GM18951 (cell line): Measurements from ENCODE around the gene EXOC3L1.

Experiments used
- POLR2A ChIP-seq: IDR thresholded peaks from 4 replicates; pipeline ENCODE4 v1.6.1; 2011; ENCODE audit warnings: mild to moderate bottlenecking; ENCODE audit not compliant: insufficient read length, insufficient read depth; ENCODE audit errors: extremely low read depth
- in situ Hi-C: fragments of 300-500 bp; cut with MboI; formaldehyde crosslinking; loops from one replicate; pipeline ENCODE4 v1.12.0; 2022; ENCODE audit warnings: low sequenced_read_pairs, mixed read lengths, inconsistent platforms; ENCODE audit not compliant: unreplicated experiment

The EXOC3L1 gene

DNA sequence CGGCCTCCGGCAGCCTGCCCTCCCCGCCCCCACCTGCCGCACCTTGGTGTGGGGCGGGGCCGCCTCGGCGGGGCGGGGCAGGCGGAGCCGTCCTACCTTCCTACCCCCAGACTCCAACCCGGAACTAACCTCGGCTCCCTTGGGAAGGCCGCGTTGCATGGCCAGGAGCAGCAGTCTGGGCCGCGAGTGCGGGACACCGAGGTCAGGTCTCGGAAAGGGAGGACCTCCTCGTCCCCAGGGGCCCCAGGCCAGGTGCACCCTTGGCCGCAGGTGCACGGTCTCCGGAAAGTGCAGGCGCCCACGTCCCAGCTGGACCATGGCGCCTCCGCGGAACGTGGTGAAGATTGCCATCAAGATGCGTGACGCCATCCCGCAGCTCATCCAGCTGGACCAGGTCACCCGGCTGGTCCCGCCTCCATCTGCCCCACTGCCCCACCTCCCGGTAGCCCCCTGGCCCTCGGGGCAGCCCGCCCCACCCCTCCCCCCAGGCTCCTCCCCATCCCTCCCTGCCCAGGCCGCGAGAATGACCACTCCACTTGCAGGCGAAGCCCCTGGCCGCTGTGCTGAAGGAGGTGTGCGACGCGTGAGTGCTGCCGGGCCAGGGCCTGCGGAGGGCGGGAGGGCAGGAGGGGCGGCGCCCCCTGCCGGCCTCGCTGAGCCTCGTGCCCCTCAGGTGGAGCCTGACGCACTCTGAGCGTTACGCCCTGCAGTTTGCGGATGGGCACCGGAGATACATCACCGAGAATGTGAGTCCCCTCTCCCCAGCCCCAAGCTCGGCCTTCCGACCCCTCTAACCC lies 9.3 kb upstream of the EXOC3L1 start, which contains the start of gene ELMO3:
Gene ELMO3 (plus strand): TSS at position 121 of the 797 bp plus-strand sequence. CDS start 196 bp downstream, at position 317.
- in situ Hi-C loops: no loop called here
- no peak for TF ChIP-seq POLR2A

DNA sequence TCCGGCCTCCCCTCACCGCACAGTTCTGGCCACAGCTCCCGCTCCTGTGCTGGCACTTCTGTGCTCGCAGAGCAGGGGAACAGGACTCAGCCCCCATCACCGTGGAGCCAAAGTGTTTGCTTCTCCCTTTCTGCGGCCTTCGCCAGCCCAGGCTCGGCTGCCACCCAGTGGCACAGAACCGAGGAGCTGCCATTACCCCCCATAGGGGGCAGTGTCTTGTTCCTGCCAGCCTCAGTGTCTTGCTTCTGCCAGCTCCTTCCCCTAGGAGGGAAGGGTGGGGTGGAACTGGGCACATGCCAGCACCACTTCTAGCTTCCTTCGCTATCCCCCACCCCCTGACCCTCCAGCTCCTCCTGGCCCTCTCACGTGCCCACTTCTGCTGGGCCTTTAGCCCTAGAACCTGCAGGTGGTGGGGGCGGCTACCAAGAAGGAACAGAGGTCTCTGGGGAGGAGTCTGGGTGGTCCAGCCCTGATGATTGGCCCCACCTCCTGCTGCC lies 8.3 kb upstream of the EXOC3L1 start:
- TF ChIP-seq POLR2A: no peak
- in situ Hi-C loops: no loop called here

DNA sequence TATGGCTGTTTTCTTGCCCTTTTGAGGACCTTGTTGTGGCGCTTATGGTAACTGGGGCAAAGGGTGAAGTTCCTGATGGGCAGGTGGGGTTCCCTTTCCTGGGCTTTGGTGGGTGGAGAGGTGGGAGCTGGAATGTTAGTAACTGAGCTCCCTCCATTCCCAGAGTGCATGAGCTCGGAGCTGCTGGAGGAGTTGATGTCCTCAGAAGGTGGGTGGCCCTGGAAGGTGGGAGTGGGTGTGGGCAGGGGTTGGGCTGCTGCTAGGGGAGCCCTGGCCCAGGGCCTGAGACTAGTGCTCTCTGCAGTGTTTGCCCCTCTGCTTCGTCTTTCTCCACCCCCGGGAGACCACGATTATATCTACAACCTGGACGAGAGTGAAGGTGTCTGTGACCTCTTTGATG lies 7.8 kb upstream of the EXOC3L1 start:
- no peak for TF ChIP-seq POLR2A
- in situ Hi-C loops: no loop called here

DNA sequence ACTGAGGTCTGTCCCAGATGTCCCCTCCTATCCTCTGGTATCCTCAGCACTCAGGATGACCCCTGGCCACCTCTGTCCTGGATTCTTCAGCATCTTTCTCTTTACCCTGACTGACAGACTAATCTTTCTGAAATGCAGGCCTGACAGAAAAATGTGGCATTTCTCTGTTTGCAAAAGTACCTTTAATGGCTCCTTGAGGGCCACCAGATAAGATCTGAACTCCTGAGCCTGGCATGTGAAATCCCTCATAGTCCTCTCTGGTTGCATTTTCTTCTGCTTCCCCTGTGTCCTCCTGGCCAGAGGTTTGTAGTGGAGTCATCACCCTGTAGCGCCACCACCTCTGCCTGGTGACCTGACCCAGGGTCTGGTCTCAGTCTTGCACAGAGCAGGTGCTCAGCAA lies 6.9 kb upstream of the EXOC3L1 start:
- TF ChIP-seq POLR2A: no peak
- in situ Hi-C loops: no loop called here

DNA sequence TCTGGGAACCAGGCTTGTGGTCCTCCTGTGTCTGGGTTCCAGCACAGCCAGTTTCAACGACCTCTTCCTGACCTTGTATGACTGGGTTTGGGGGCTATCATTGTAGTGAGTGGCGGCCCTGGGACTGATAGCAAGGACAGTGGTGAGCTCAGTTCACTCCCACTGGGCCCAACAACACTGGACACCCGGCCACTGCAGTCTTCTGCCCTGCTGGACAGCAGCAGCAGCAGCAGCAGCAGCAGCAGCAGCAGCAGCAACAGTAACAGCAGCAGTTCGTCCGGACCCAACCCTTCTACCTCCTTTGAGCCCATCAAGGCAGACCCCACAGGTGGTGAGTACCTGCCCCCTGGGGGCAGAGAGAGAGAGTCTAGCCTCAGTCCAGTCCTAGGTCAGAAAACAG lies 5.7 kb upstream of the EXOC3L1 start:
- in situ Hi-C loops: no loop called here
- TF ChIP-seq POLR2A: no peak

DNA sequence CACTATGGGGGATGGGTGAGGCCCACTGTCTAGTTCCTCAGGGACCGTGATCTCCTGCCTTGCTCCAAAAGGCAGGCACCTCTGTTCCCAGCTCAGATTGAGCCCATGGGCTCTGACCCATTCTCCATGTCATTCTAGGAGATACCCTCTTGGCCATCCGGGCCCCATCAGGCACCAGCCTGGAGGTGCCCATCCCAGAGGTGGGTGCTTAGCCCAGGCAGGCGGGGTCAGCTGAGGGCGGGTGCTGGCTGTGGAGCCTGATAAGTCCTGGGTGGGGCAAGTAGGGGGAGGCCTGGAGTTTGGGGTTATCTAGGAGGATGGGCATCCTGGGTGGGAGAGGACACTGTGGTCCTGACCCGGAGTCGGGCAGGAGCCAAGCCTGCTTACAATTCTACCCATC lies 4.3 kb upstream of the EXOC3L1 start:
- in situ Hi-C loops: no loop called here
- no peak for TF ChIP-seq POLR2A

DNA sequence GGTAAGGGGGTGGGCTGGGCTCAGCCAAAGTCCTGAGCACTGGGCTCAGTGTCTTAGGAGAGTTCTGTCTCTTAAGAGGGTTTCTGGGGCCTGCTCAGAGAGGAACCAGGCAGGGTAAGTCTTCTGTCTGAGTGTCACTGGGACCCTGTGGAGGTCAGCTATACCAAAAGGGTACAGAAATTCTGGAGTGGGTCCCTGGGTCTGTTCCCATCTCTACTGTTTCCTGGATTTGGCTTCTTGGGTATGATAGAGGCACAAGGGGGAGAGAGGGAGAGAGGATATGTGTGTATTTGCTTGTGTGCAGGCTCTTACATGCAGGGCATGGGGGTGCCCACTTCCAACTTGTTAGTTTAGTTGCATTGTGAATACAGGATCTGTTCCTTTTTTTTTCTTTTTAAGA lies 3.6 kb upstream of the EXOC3L1 start:
- in situ Hi-C loops: no loop called here
- no peak for TF ChIP-seq POLR2A

DNA sequence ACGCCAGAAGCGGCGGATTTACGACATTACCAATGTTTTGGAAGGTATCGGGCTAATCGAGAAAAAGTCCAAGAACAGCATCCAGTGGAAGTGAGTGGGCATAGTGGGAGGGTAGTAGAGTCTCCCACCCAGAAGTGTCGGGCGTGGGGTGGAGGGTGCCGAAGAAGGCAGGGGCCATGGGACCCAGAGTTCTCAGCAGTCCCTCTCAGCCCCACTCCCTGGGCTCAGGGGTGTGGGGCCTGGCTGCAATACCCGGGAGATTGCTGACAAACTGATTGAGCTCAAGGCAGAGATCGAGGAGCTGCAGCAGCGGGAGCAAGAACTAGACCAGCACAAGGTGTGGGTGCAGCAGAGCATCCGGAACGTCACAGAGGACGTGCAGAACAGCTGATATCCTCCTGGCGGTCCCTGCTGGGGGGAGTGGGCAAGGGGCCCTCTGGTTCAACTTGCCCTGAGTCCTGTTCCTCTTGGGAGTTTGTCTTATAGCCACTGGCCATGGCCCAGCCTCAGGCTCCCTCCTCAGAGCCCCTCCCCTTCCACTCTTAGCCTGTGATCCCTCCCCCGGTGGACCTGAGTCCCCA lies 2.9 kb upstream of the EXOC3L1 start:
- no peak for TF ChIP-seq POLR2A
- in situ Hi-C loops: no loop called here

DNA sequence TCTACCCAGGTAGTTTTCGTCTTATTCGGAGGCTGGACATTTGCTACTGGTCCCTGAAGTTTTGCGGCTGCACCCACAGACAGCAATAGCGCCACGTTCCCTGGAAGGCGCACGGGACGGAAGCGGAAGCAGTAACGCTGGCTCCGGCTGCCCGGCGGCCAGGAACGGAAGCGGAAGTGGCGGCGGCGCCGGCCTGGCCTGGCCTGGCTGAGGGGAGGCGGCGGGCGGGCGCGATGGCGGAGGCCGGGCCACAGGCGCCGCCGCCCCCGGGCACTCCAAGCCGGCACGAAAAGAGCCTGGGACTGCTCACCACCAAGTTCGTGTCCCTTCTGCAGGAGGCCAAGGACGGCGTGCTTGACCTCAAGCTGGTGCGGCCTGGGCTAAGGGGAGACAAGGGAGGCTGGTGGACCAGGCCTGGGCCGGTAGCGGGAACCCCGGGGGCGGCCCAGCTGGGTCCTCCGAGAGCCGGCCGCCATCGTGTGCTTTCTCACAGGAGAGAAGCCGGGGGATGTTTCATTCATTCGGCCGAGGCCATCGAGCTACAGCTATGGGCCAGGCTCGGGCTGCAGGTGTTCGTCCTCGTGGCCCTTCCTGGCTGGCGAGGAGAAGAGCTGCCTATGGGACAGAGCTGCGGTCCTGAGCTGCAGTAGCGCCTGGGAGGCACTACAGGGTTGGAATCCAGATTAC lies 2.2 kb upstream of the EXOC3L1 start, which contains the start of gene E2F4:
Gene E2F4 (plus strand): TSS at position 161 of the 687 bp plus-strand sequence. CDS start 73 bp downstream, at position 234.
- in situ Hi-C loops: no loop called here
- TF ChIP-seq POLR2A: peak; percentile 88

DNA sequence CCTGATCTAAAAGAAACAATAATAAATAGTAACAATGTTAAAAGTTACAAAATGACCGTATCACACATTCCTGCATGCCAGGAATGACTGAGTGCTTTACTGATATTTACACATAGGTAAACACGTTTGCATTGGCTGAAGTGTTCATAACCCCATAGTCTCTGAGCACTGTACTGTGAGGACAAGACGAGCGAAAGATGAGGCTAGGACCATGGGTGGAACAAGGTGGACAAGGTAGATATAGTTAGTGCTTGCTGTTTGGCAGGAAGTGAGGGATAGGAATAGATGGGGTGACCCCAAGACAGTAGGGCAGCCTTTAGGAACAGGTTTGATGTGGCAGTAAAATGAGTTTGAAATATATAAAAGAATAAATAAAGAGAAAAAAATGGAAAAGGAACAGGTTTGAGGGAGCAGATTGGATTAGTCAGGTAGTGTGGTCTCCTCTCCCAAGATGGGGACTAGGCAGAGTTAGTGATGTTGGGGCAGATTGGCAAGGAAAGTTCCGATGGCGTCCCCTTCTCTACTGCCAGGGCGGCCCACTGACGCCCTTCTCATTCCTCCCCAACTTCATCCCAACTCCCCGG lies 1.6 kb upstream of the EXOC3L1 start:
- in situ Hi-C loops: no loop called here
- TF ChIP-seq POLR2A: no peak

DNA sequence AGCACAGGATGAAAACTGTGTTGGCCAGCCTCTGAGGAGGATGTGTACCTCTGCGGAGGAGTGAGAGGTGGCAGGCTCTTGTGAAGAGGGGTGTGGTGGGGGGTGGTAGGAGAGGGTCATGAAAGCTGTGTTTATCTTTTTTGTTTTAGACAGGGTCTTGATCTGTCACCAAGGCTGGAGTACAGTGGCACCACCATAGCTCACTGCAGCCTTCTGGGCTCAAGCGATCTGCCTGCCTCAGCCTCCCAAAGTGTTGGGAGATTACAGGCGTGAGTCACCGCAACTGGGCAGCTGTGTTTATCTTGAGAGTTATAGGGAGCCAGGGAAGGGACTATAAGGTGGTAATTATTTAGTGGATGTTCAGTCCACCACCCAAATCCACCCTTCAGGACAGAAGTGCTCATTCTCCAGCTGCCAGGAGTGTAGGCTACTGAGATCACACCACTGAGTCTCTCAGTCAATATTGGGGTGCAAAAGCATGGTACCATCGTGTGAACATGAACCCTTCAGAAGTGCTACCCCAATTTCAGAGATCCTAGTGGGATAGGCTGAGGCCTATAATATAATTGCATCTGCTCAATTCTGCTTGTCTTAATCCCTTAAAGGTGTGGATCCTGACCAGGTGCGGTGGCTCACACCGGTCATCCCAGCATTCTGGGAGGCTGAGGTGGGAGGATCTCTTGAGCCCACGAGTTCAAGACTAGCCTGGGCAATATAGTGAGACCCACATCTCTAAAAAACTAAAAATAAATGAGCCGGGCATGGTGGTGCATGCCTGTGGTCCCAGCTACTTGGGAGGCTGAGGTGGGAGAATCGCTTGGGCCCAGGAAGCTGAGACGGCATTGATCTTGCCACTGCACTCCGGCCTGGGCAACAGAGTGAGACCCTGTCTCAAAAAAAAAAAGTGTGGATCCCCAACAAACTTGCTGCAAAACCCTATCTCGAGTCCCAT lies 788 bp upstream of the EXOC3L1 start:
- in situ Hi-C loops: no loop called here
- no peak for TF ChIP-seq POLR2A

DNA sequence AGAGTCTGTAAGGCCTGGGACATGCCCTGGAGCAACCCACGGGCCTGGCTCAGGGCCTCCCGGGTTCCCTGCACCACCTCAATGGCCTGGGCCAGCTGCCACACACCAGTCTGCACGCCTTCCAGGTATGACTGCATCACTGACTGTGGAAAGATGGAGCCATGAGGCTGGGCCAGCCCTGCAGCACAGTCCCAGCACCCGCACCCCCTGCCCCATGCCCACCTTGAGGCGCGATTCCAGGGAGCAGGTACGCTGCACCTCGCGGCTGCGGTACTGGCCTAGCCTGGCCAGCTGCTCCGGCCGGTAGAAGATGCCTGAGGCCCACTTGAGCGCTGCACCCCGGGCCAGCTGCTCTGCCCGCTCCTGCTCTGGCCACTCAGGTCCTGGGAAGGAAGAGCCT lies 1.1 kb downstream of the EXOC3L1 start:
- in situ Hi-C loops: no loop called here
- no peak for TF ChIP-seq POLR2A

DNA sequence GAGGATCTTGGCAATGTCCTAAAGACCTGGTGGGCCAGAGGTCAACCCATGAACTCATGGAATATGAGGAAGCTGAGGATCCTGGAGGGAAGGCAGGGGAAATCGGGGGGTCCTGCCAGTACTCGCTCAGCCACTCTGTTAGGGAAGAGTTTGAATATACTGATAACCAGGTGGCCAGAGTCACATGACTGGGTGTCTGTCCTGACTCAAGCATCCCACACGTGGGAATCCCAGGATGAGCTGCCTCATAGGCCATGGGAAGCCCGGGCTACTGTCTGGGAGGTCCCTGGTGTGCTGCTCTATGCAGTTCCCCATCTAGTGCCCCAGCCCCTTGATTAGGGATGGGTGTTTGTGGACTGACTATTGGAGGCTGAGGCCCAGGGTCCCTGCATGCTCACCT lies 1.6 kb downstream of the EXOC3L1 start:
- in situ Hi-C loops: no loop called here
- TF ChIP-seq POLR2A: no peak
